ENCODE measurements around the gene DDN. TPM values are rescaled to one million over a fixed set of nuclear protein-coding genes. Genes with fewer than 3 reads are reported as not detected.

Gene DDN
- total RNA-seq, 1 experiment from 2014 or later: 0.35 TPM

DNA sequence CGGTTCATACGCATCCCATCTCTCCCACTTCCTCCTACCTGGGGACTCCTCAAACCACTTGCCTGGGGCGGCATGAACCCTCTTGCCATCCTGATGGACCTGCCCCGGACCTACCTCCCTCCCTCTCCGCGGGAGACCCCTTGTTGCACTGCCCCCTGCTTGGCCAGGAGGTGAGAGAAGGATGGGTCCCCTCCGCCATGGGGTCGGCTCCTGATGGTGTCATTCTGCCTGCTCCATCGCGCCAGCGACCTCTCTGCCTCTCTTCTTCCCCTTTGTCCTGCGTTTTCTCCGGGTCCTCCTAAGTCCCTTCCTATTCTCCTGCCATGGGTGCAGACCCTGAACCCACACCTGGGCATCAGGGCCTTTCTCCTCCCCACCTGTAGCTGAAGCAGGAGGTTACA is 17.4 kb downstream of the DDN start:
- WGBS (ENCODE audit: extremely low coverage, insufficient read length, low lambda C conversion rate): no CpG with 5 or more reads among the region's 13 CpGs
- Histone ChIP-seq H3K56ac (ENCODE audit: insufficient read length, low read depth, low read length) (no peak overlapping the region), H4K91ac (ENCODE audit: insufficient read length, low read depth, low read length) (no peak overlapping the region), H4K5ac (ENCODE audit: insufficient read length, low read depth, low read length) (no peak overlapping the region), H3K18ac (ENCODE audit: insufficient read length, low read depth, low read length) (no peak overlapping the region), H3K9ac (ENCODE audit: extremely low read depth, insufficient read length, low read length) (no peak overlapping the region), H2BK5ac (ENCODE audit: insufficient read length, low read length) (no peak overlapping the region), H3K9me3 (ENCODE audit: control insufficient read depth, low read depth, low read length) (no peaks in the 10 kb centered on the region), H3T11ph (ENCODE audit: low read length) (no peak overlapping the region), H2AFZ (ENCODE audit: low read length) (no peak overlapping the region), H3K79me2 (ENCODE audit: insufficient read depth, low read length) (no peaks in the 10 kb centered on the region), H4K20me1 (ENCODE audit: control insufficient read depth, insufficient read depth, insufficient read length) (no peaks in the 10 kb centered on the region), H3K79me1 (ENCODE audit: insufficient read depth, low read depth, low read length, poor library complexity, severe bottlenecking) (no peaks in the 10 kb centered on the region), H3K14ac (ENCODE audit: insufficient read depth, low read length) (no peak overlapping the region), H4K8ac (replicated peaks; ENCODE audit: insufficient read length, low read depth, low read length) (no peak overlapping the region), H3K4me1 (ENCODE audit: insufficient read depth, low read length) (no peaks in the 10 kb centered on the region; the same call in 1 of the 2 replicates), H3K4ac (ENCODE audit: low read depth, low read length) (no peak overlapping the region), H2AK5ac (ENCODE audit: insufficient read length, low read length) (no peak overlapping the region), H3K23me2 (ENCODE audit: insufficient read length, low read depth, low read length, poor library complexity, severe bottlenecking) (peaks cover 15% of the 10 kb centered on the region), H2BK15ac (ENCODE audit: low read depth, low read length) (no peak overlapping the region), H2BK120ac (ENCODE audit: low read depth, low read length, poor library complexity, severe bottlenecking) (no peak overlapping the region), H3K27me3 (ENCODE audit: insufficient read depth, low read length) (peaks cover 85% of the 10 kb centered on the region), H2BK20ac (ENCODE audit: low read depth, low read length, poor library complexity, severe bottlenecking) (no peak overlapping the region), H3K4me2 (ENCODE audit: insufficient read depth, insufficient read length, low read length) (peak overlapping the region; percentile 30), H2BK12ac (ENCODE audit: insufficient read length, low read depth, low read length) (no peak overlapping the region), H3K27ac (ENCODE audit: insufficient read length, low read depth, low read length) (no peak overlapping the region), H3K23ac (ENCODE audit: insufficient read length, low read depth, low read length) (no peak overlapping the region)
- Mint-ChIP-seq H3K9me3 (peaks cover 1 to 9% of the 10 kb centered on the region in 2 experiments; a peak in 4 of 5 replicates), H3K4me3 (peak overlapping the region; percentile 49 to 75), H3K36me3 (ENCODE audit: insufficient read depth in 1 of 3, low read depth in 3 of 3) (no peaks in the 10 kb centered on the region; a peak in 1 of 7 replicates), H3K27ac (no peak overlapping the region), H3K4me1 (peaks cover 25 to 49% of the 10 kb centered on the region in 2 experiments), H3K27me3 (ENCODE audit: low read depth) (peaks cover 98% of the 10 kb centered on the region)
- DNase-seq: no peak
- TF ChIP-seq, protein P1, sequence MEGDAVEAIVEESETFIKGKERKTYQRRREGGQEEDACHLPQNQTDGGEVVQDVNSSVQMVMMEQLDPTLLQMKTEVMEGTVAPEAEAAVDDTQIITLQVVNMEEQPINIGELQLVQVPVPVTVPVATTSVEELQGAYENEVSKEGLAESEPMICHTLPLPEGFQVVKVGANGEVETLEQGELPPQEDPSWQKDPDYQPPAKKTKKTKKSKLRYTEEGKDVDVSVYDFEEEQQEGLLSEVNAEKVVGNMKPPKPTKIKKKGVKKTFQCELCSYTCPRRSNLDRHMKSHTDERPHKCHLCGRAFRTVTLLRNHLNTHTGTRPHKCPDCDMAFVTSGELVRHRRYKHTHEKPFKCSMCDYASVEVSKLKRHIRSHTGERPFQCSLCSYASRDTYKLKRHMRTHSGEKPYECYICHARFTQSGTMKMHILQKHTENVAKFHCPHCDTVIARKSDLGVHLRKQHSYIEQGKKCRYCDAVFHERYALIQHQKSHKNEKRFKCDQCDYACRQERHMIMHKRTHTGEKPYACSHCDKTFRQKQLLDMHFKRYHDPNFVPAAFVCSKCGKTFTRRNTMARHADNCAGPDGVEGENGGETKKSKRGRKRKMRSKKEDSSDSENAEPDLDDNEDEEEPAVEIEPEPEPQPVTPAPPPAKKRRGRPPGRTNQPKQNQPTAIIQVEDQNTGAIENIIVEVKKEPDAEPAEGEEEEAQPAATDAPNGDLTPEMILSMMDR (conservative IDR thresholded peaks at IDR 0.05): no peak
